Measurements from ENCODE around the gene CHRNE.
"Not testable (repeated sequence)": the region's sequence is repeated elsewhere in the genome, so short reads cannot be mapped to it uniquely, and the experiment has no call there.

CHRNE gene

DNA sequence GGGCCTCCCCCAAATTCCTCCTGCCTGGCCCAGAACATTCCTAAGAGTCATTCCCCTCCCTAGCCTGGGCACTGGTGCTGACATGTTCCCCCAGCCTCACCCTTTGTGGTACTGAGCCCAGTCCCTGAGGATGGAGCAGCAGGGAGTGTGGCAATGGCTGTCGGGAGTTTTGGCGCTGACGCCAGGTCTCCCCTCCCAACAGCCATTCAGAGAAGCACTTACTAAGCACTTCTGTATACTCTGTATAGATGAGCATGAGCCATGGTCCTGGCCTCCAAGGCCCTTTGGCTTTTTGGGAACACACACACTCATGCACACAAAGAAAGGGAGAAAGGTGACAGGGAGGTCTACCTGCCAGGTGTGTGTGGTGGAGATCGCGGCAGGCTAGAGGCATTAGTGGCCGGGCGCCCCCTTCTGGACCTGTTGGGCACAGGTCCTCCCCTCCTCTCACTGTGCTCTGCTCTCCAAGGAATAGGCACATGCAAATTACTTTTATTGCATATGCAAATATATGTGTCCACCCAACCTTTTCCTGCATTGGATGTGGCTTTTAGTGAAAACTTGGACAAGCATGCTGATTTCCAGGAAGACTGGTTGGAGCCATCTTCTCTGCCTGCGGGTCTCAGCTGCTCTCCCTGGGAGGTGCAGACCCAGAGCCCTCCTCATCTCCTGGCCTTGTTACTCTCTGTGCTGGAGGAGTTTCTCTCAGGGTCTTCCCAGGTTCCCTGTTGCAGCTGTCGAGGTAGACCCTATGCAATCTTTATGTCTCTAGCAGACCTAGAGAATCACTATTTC is 20.9 kb downstream of the CHRNE start:
- DNase-seq = peak; percentile 66

DNA sequence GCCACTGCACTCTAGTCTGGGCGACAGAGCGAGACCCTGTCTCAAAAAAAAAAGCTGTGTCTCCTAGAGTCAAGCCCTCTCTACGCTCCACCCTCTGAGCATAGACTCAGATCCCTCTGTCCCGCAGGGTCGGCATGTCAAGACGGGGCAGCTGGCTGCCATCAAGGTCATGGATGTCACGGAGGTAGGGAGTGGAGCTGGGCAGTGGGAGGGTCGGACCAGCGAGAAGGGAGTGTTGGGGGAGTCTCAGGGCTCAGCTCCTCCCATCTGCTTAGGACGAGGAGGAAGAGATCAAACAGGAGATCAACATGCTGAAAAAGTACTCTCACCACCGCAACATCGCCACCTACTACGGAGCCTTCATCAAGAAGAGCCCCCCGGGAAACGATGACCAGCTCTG is 22.0 kb downstream of the CHRNE start:
- no peak for DNase-seq

DNA sequence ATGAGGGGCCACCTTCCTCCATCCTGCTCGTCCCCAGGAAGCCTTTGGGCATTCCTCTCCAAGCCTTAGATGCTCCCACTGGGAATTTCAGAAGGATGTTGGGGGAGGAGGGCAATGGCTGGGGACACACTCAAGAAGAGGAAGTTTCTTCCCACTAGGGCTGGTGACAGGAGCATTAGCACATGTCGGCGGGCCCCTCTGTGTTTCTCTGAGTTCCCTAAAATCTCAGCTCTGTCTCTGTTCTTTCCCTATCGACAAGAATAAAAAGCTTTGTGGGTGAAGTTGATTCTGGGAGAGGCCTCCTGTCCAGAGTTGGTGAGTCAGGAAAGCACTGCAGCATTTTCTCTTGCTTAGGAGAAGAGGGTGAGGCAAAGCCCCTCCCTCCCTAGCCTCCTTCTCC is 23.3 kb downstream of the CHRNE start:
- no peak for DNase-seq

DNA sequence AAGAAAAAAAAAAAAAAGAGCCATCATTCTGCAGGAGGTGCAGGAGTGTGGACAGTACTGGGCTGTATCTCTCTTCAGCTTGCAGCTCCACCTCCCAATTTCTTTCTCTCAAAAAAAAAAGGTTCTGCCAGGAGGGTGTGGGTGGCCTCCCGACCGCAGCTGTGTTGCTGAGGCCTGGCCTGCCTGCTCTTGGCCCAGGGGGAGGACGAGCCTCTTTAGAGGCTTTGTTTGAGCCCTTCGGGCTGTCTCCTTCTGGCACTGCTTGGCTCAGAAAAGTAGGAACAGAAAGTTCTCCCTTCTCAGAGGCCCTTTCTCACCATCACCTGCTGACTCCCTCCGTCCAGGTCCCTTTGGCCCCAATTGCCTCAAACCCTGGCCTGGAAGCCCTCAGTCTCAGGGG is 25.8 kb downstream of the CHRNE start:
- no peak for DNase-seq

DNA sequence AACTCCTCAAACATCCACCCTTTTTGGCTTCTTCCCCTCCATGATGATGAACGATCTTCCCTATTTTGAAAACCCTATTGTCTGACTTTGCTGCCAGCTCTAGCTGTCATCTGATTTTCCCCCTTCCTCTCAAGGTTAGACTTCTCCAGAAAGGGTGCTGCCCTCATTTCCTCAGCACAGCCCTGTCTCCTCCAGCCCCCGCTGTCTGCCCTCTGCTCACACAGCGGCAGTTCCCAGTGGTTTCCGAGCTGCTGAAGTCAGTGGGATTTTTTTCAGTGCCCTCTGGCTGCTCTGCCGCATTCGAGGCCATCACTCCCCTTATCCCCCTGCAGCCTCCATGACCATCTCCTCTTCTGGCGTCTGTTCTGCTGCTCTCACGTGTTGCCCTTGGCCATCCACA is 30.1 kb downstream of the CHRNE start:
- no peak for DNase-seq

DNA sequence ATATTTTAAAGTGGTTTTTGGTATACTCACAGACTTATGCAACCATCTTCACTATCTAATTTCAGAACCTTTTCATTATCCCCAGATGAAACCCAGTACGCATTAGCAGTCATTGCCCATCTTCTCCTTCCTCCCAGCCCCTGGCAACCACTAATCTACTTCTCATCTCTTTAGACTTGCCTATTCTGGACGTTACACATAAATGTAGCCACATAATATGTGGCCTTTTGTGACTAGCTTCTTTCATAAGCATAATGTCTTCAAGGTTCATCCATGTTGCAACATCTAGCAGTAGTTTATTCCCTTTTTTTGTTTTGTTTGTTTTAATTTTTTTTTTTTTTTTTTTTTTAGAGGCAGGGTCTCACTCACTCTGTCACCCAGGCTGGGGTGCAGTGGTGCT is 32.0 kb downstream of the CHRNE start:
- DNase-seq = no peak

DNA sequence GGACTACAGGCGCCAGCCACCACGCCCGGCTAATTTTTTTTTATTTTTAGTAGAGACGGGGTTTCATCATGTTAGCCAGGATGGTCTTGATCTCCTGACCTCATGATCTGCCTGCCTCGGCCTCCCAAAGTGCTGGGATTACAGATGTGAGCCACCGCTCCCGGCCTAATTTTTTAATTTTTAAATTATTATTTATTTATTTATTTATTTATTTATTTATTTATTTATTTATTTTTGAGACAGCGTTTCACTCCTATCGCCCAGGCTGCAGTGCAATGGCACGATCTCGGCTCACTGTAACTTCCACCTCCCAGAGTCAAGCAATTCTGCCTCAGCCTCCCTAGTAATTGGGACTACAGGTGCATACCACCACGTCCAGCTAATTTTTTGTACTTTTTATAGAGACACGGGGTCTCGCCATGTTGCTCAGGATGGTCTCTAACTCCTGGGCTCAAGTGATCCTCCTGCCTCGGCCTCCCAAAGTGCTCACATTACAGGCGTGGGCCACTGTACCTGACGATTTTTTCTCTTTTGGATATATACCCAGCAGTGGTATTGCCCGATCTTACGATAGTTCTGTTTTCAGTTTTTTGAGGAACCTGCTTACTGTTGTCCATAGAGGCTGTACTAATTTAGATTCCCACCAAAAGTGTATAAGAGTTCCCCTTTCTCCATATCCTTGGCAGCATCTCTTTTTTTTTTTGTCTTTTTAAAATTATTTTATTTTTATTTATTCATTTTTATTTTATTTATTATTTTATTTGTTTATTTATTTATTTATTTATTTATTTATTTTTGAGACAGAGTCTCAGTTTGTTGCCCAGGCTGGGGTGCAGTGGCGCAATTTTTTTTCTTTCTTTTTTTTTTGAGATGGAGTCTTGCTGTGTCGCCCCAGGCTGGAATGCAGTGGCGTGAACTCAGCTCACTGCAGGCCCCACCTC is 33.6 kb downstream of the CHRNE start:
- DNase-seq = not testable (repeated sequence)

DNA sequence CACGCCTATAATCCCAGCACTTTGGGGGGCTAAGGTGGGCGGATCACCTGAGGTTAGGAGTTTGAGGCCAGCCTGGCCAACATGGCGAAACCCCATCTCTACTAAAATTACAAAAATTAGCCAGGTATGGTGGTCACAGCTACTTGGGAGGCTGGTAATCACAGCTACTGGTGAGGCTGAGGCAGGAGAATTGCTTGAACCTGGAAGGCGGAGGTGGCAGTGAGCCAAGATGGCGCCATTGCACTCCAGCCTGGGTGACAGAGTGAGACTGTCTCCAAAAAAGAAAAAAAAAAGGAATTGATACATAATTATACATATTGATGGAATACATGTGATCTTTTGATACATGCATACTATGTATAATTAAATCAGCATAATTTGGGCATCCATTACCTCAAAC is 35.4 kb downstream of the CHRNE start:
- DNase-seq = not testable (repeated sequence)

DNA sequence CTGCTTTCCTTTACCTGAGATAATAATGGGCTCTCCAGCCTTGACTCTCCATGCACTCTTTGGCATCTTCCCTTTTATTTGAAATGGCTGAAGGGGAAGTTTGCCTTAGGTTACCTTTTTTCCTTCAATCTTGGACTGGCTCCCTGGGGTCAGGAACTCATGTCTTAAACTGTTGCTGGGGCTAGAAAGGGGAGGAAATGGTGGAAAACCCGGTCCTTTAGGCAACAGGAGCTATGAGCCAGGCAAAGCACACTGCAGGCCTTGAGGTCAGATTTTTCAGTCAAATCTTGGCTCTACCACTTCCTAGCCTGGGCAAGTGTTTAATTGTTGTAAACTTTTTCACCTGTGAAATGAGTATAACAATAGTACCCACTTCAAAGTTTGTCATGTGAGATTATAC is 39.6 kb downstream of the CHRNE start:
- no peak for DNase-seq

DNA sequence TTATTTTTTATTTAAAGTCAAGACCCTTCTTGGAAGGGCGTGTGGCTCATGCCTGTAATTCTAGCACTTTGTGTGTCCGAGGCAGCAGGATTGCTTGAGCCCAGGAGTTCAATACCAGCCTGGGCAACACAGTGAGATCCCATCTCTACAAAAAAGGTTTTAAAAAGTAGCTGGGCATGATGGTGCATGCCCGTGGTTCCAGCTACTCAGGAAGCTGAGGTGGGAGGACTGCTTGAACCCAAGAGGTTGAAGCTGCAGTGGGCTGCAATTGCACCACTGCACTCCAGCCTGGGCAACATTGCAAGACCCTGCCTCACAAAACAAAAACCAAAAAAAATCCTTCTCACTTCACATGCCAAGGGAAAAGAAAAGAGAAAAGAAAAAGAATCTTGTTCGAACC is 40.2 kb downstream of the CHRNE start:
- DNase-seq = no peak

DNA sequence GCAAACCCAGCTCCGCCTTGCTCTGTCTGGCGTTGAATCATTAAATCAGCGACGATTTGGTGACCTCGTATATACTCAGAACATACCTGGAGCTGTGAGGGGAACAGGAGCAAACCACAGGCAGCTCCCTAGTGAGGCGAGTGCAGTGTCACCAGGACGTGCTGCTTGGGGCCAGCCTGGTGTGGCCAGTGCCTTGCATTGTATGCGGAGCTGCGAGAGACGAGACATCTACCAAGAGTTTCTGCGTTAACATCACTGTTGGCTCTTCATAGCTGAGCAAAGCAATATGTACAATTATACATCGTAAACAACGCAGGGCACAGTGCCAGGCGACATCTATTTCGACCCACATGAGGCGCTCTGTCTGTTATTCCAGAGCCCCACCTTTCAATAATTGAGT is 41.8 kb downstream of the CHRNE start:
- DNase-seq = no peak

DNA sequence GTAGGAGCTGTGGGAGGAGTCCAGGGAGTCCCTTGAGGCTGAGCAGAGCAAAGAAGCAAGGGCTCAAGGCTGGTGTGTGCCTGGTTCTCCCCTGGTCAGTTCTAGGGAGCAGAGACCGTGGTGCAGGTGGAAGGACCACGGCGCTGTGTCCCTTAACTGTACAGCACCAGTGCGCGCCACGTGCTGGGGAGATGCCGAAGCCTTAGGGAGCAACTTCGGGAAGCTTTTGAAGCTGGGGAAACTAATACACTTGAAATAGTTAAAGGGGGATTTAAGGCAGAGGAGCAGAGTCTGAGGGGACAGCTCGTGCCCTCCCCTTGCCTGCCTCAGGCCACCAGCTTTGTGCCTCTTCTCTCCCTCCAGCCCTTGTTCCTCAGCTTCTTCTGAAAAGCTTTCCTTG is 42.2 kb downstream of the CHRNE start:
- no peak for DNase-seq

DNA sequence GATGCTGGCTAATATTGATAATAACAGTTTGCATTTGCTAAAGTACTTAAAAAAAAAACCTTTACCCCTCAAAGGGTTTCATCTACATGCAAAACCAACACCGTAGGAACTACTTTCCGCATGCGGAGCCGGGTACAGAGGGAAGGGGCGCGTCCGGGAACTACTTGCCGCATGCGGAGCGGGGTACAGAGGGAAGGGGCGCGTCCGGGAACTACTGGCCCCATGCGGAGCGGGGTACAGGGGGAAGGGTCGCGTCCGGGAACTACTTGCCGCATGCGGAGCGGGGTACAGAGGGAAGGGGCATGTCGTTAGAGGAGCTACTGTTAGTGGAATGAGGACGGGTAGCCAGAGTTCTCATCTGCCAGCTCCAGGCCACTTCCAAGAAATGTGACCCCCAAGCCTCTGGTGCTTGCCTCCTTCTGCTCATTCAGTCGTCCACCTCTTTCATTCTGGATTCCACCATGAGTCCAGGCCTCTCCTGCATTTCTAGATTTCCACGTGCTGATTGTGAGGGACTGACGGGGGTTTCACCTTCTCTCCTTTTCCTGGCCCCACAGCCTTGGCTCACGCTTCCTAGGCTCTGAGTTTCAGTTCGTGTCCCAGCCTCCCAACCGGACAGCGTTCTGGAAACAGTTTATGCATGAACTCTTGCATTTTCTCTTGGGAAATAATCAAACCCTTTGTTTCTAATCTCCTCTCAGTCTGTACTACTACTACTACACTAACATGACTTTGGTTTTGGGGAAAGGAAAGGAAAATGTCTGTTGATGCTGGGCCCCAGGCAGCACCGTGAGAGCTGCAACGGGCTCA is 42.9 kb downstream of the CHRNE start:
- no peak for DNase-seq

DNA sequence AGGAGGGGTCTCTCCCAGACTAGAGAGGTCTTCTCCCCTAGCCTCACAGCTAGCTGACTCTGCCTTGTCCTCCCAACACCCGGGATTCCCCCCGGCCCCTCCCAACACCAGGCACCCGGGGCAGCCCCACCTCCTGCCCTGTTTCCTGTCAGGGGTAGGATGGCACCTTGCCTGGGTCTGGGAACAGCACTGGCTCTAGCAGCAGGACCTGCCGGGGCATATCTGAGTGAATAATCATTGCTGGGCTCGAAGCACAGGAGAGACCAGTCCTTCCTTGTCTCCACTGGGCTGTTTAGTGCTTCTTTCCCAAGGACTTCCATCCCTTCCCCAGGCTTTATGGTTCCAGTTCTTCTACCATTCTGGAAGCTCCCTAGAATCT is 44.0 kb downstream of the CHRNE start:
- DNase-seq = no peak

DNA sequence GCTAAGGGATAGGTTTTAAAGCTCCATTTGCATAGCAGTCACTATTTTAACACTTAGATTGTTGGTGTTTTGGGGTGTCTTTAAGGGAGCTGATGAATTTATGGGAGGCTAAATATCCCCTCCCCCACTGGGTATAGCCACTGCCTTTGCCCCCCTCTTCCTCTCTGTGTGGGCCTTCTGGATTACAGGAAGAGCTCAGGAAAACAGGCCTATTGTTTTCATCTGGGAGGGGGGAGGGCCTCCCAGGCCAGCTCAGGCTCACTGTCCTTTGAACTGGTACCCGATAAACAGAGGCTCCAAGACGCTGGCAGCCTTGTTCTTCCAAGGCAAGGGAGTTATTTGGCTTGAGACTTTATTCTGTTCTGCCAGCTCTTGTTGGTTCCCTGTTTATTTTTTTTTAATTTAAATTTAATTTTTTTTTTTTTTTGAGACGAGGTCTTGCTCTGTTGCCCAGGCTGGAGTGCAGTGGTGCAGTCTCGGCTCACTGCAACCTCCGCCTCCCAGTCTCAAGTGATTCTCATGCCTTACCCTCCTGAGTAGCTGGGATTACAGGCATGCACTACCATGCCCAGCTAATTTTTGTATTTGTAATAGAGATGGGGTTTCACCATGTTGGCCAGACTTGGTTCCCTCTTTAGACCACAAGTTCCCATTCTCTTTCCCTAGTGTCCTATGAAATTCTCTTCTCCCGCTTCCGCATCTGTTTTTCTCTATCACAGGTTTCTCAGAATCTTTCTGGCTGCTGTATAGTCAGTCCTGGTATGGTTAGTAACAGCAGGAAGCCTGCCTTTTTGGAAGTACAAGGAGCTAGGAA is 44.6 kb downstream of the CHRNE start:
- no peak for DNase-seq

DNA sequence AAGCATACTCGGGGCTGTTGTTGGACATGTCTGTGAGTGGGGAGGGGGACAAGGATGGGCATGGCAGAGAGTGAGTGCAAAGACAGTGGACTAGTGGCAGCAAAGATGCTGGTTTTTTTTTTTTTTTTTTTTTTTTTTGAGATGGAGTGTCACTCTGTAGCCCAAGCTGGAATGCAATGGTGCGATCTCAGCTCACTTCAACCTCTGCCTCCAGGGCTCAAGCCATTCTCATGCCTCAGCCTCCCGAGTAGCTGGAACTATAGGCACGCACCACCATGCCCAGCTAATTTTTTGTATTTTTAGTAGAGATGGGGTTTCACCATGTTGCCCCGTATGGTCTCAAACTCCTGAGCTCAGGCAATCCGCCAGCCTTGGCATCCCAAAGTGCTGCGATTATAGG is 45.6 kb downstream of the CHRNE start:
- not testable (repeated sequence) for DNase-seq

DNA sequence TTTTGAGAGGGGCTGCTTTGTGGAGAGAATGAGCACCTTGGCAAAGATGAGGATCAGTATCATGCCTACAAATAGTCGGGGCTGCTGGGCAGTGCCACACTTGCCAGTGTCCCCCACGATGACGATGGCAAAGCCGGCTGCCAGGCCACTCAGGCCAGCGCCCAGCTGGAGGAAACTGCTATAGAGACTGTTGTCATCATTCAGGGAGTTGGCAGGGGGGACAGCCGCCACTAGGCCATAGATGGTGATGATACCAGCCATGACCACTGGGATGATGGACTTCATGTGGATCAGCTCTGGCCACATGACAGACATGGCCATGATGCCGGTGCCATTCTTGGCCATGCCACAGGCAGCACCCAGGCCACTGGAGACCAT is 46.0 kb downstream of the CHRNE start:
- DNase-seq = no peak

DNA sequence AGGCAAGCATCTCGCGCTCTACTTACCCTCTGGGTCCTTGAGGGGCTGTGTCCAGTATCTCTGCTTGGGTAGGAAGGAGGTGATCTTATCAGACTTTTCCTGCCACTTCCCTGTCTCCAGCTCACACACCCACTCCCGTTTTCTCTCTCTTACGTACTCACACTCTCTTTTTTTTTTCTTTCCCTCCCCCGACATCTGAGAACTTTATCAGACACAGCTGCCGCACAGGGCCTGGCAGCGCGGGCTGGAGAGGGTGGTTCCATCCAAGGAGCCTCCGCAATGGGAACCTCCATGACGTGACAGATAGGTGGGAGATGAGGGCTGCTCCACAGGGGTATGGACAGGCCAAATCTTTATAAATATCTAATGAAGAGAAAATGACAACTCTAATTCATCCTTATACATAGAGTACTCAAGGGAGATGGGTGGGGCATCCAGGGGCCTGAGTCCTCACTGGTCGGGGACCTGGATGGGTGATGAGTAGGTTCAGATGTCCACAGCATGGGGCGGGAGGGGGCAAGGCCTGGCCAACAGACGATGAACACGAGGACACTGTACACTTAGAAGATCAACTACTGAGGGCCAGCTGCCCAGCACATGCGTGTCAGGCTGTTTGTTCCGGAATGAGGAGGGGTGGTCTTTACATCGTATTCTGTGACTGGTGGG is 46.5 kb downstream of the CHRNE start:
- DNase-seq = no peak

DNA sequence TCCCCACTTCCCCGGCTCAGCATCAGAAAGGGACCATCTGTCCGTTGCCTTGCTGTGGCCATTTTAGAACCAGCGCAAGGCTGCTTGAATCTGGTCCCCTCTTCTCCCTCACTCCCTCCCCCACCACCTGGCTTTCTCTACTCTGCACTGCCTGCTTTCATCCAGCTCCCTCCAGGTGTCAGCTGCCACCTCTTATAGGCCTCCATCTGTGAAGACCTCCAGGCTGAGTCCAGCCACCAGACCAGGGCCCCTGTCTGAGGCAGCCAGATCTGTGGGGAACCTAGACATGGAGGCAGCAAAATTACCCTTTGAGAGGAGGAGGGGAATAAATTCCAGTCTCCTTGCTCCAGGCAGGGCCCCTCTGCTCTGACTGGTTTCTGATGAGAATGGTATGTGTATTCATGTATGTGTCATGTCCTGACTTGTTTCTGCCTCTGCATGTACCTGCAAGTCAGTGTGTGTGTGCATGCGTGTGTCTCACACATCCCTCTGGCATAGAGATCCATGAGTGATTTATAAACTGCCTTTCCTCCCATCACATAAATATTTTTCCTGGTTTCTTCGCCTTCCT is 48.7 kb downstream of the CHRNE start:
- DNase-seq = no peak

DNA sequence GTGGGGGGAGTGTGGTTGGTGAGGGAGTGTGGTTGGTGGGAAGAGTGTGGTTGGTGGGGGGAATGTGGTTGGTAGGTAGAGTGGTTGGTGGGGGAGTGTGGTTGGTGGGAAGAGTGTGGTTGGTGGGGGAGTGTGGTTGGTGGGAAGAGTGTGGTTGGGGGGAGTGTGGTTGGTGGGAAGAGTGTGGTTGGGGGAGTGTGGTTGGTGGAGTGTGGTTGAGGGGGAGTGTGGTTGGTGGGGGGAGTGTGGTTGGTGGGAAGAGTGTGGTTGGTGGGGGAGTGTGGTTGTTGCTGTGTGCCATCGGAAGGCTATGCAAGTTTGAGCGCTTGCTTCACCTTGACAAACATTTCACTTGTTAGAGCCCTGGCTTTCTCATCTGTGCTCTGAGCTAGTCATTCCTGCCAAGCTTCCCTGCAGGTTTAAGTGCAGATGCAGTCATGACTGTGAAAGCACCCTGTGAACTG is 49.7 kb downstream of the CHRNE start:
- no peak for DNase-seq

DNA sequence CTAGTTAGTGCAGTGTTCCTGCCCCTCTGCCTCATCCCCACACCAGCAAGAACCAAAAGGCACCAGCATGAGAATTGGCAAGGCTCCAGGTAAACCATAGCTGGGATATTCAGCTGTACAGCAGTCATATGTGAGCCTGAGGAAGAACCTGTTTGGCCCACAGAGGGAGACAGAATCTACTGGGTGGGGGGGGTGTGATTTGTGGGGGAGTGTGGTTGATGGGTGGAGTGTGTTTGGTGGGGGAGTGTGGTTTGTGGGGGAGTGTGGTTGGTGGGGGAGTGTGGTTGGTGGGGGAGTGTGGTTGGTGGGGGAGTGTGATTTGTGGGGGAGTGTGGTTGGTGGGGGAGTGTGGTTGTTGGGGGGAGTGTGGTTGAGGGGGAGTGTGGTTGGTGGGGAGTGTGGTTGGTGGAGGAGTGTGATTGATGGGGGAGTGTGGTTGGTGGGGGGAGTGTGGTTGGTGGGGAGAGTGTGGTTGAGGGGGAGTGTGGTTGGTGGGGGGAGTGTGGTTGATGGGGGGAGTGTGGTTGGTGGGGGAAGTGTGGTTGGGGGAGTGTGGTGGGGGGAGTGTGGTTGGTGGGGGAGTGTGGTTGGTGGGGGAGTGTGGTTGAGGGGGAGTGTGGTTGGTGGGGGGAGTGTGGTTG is 50.2 kb downstream of the CHRNE start:
- DNase-seq = peak; percentile 51

All from RPMI8226 (cell line).